Brain microvascular endothelial cell (primary cell): ENCODE results near the gene PPP1R3G.

Experiments
- DNase-seq: peaks from one replicate; pipeline ENCODE4 v3.0.0-alpha.2; 2020
- H3K27ac ChIP-seq: fragments of 250-450 bp; sonication (Bioruptor Pico); 2 replicates; pipeline ENCODE4 v1.5.1; 2020; ENCODE audit warnings: mild to moderate bottlenecking, moderate library complexity
- H3K27me3 ChIP-seq: fragments of 250-450 bp; sonication (Bioruptor Pico); replicated peaks from 2 replicates; pipeline ENCODE4 v1.5.1; 2020; ENCODE audit warnings: mild to moderate bottlenecking
- H3K36me3 ChIP-seq: fragments of 250-450 bp; sonication (Bioruptor Pico); replicated peaks from 2 replicates; pipeline ENCODE4 v1.5.1; 2020; ENCODE audit warnings: mild to moderate bottlenecking
- H3K4me3 ChIP-seq: 2 replicates; pipeline ENCODE4 v1.5.1; 2011; ENCODE audit warnings: low read depth, mild to moderate bottlenecking, control low read depth, low read length, moderate library complexity
- in situ Hi-C: cut with HindIII; loops from 2 replicates; pipeline ENCODE4 v1.10.0; 2017; ENCODE audit warnings: low sequenced_read_pairs, low pct_ligation_motif_present
- TF ChIP-seq, protein P1 (sequence below): IDR thresholded peaks from 2 replicates; pipeline ENCODE4 v1.5.1; 2011; ENCODE audit warnings: low read depth, mild to moderate bottlenecking, moderate library complexity, low read length, control low read depth, inconsistent platforms; ENCODE audit errors: missing control alignments

PPP1R3G gene

DNA sequence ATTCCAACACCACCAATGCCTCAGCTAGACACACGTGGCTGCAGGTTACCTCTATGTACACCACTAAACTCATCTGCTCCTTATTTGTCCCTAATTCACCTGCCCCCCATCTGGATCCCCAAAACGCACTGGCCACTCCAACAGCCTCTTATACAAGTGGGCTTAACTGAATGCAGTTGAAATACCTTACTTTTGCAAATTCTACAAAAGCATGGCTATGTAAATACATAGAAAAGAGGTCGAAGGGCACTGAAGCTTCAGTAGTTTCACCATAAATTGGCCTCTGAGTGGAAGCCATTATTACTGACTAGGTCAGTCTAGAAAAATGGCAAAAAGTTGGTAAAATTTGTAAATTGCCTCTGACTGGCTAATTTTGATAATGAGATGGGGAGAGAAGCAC lies 11.1 kb upstream of the PPP1R3G start:
- in situ Hi-C loops, result no loop called here
- TF ChIP-seq, protein P1, sequence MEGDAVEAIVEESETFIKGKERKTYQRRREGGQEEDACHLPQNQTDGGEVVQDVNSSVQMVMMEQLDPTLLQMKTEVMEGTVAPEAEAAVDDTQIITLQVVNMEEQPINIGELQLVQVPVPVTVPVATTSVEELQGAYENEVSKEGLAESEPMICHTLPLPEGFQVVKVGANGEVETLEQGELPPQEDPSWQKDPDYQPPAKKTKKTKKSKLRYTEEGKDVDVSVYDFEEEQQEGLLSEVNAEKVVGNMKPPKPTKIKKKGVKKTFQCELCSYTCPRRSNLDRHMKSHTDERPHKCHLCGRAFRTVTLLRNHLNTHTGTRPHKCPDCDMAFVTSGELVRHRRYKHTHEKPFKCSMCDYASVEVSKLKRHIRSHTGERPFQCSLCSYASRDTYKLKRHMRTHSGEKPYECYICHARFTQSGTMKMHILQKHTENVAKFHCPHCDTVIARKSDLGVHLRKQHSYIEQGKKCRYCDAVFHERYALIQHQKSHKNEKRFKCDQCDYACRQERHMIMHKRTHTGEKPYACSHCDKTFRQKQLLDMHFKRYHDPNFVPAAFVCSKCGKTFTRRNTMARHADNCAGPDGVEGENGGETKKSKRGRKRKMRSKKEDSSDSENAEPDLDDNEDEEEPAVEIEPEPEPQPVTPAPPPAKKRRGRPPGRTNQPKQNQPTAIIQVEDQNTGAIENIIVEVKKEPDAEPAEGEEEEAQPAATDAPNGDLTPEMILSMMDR, result no peak
- H3K27me3 ChIP-seq, result no peaks in the 10 kb centered on the region
- H3K27ac ChIP-seq, result no peak overlapping the region
- no peak for DNase-seq
- H3K4me3 ChIP-seq, result no peak overlapping the region
- H3K36me3 ChIP-seq, result no peaks in the 10 kb centered on the region

DNA sequence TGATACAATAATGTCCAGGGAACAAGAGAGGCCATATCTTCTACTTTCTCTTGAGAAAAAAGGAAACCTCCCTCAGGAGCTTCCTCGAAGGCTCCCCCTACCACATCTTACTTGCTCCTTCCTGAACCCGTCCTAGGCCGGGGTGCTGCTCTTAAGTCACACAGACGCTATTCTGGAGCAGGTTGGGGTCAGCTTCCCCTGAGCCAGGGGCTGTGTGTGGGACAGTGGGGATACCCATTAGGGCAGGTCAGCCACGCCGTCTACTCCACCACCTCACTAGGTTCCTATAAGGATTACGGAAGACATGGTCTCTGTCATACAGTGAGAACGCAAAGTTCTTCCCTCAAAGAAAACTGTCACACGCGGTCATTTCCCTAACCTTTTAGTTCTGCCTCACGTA lies 8.2 kb upstream of the PPP1R3G start:
- no peak for DNase-seq
- no peaks in the 10 kb centered on the region for H3K36me3 ChIP-seq
- in situ Hi-C loops, result no loop called here
- H3K4me3 ChIP-seq, result no peak overlapping the region
- H3K27me3 ChIP-seq, result no peaks in the 10 kb centered on the region
- no peak overlapping the region for H3K27ac ChIP-seq
- TF ChIP-seq, protein P1, result no peak

DNA sequence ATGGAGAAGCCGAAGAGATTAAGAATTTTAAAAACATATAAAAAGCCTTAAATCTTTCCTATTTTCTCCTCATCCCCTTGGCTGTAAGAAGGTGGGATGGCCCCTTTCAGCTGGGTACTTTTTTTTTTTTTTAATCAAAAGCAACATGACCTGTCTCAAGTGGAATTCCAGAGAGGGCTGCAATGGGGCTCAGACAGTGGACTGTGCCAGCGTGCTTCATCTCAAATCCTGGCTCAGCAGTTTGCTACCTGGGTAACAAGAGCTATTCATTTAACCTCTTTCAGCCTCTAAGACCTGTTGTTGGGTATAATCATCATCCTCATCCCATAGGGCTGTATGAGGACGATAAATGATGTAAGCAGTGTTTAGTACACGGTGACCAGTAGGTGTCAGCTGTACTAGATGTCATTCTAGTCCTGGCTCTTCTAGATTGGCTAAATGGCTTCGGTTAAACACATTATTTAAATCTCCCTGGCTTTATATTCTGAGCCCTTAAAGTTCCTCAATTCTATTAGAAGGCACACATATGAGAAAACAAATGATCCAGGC lies 6.9 kb upstream of the PPP1R3G start:
- no peak for DNase-seq
- no peak overlapping the region for H3K4me3 ChIP-seq
- in situ Hi-C loops, result no loop called here
- no peak overlapping the region for H3K27ac ChIP-seq
- no peaks in the 10 kb centered on the region for H3K27me3 ChIP-seq
- H3K36me3 ChIP-seq, result no peaks in the 10 kb centered on the region
- TF ChIP-seq, protein P1, result peak; percentile 26

DNA sequence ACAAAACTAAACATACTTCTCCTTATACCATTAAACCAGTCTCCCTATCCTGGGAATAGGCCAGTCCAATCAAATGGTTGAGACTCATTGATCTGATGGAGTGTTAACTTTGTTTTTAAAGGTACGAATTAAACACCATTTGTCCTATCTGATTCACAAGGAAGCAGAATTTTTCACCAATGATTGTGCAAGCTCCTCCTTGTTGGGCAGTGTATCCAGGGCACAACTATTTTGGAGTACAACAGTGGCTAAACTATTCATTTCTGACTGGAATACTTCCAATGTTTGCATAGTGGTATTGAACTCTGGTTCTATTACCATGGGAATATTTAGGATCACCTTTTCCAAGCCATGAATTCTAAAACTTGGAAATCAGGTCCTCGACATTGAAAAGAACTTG lies 5.4 kb upstream of the PPP1R3G start:
- Histone ChIP-seq H3K27me3 (no peaks in the 10 kb centered on the region), H3K36me3 (no peaks in the 10 kb centered on the region), H3K4me3 (no peak overlapping the region), H3K27ac (no peak overlapping the region)
- no peak for DNase-seq
- in situ Hi-C loops, result no loop called here
- TF ChIP-seq, protein P1, result no peak

DNA sequence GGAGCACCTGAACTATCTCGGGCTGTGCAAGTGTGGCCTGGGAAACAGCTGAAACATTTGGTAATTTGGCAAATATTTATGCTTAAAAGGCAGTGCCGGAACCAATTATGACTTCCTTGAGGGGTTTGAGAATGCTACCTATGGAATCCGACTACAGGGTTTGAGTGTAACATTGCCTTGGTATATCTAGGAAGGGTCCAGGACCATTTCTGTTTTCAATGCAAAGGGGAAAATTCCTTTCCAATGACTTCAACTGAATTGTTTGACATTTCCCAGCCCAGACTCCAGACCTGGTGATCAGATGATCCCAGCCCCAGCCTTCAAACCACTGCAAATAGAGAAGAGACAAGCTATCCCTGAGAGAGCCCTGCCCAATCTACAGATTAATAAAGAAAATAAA lies 4.6 kb upstream of the PPP1R3G start:
- TF ChIP-seq, protein P1, result no peak

DNA sequence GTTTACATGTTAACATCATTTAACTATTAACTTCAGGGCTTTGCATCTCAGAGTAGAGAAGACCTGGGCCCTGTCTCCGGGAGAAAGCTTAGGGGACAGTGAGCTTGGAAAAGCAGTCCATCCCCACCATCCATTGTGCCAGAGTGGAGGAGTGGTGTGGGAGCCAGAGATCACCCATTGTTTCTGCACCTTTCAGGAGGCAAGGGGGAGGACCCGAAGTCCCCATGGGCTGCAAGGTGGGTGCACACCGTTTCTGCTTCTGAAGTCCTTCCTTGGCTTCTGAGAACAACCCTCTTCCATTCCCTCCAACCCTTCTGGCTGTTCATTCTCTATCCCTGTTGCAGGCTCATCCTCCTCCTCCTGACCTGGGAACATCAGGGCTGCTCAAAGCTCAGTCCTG lies 4.0 kb upstream of the PPP1R3G start:
- TF ChIP-seq, protein P1, result no peak
- Histone ChIP-seq H3K27ac (no peak overlapping the region), H3K36me3 (no peaks in the 10 kb centered on the region), H3K4me3 (no peak overlapping the region), H3K27me3 (peaks cover under 1% of the 10 kb centered on the region)
- in situ Hi-C loops, result no loop called here
- no peak for DNase-seq

More for the DNA sequence above, 4.6 kb upstream of the PPP1R3G start:
- in situ Hi-C loops, result no loop called here
- Histone ChIP-seq H3K27me3 (no peaks in the 10 kb centered on the region), H3K36me3 (no peaks in the 10 kb centered on the region), H3K27ac (no peak overlapping the region), H3K4me3 (no peak overlapping the region)
- DNase-seq, result no peak
